GM19468 (cell line): ENCODE results near the gene ZBTB5.
"Not testable (repeated sequence)": the region's sequence is repeated elsewhere in the genome, so short reads cannot be mapped to it uniquely, and the experiment has no call there.

Experiments
- ATAC-seq: cut with Tn5 transposase; IDR thresholded peaks from one replicate; pipeline ENCODE4 v1.9.1; 2021; ENCODE audit warnings: mild to moderate bottlenecking, moderate library complexity, moderate number of reproducible peaks; ENCODE audit not compliant: unreplicated experiment; ENCODE audit errors: extremely low read depth

Gene ZBTB5

GRCh38 chr9:37410354-37410861 is 54.8 kb downstream of the ZBTB5 start:
- ATAC-seq = no peak

GRCh38 chr9:37408933-37409710 is 56.1 kb downstream of the ZBTB5 start:
- peak; percentile 81 for ATAC-seq

- no peak for ATAC-seq
Observed at GRCh38 chr9:37407468-37407867, 57.8 kb downstream of the ZBTB5 start.

GRCh38 chr9:37406603-37407401 is 58.4 kb downstream of the ZBTB5 start:
- no peak for ATAC-seq

- ATAC-seq = no peak
Observed at GRCh38 chr9:37405764-37406380, 59.4 kb downstream of the ZBTB5 start.

- no peak for ATAC-seq
Observed at GRCh38 chr9:37405350-37405749, 59.9 kb downstream of the ZBTB5 start.

GRCh38 chr9:37404590-37404989 is 60.7 kb downstream of the ZBTB5 start:
- ATAC-seq = no peak

- ATAC-seq = no peak
Observed at GRCh38 chr9:37399336-37399735, 65.9 kb downstream of the ZBTB5 start.

GRCh38 chr9:37398464-37399025 is 66.7 kb downstream of the ZBTB5 start:
- ATAC-seq = no peak

- not testable (repeated sequence) for ATAC-seq
Observed at GRCh38 chr9:37397948-37398347, 67.3 kb downstream of the ZBTB5 start.

- no peak for ATAC-seq
Observed at GRCh38 chr9:37395663-37396062, 69.6 kb downstream of the ZBTB5 start.

- no peak for ATAC-seq
Observed at GRCh38 chr9:37395229-37395628, 70.0 kb downstream of the ZBTB5 start.

GRCh38 chr9:37392272-37392671 is 73.0 kb downstream of the ZBTB5 start:
- no peak for ATAC-seq

GRCh38 chr9:37390759-37391158 is 74.5 kb downstream of the ZBTB5 start:
- ATAC-seq = peak; percentile 84
